ENCODE measurements around the gene B4GALNT3. TPM values are rescaled to one million over a fixed set of nuclear protein-coding genes. Genes with fewer than 3 reads are reported as not detected.

B4GALNT3 gene
- total and polyA plus RNA-seq, 2 experiments from 2014 or later: 2.8 to 15.8 TPM

GRCh38 chr12:535396-535795 lies 75.7 kb downstream of the B4GALNT3 start:
- ATAC-seq: no peak
- Mint-ChIP-seq H3K27me3 (ENCODE audit: insufficient read depth, low read depth, poor library complexity) (peaks cover 7% of the 10 kb centered on the region), H3K9me3 (peaks cover 14% of the 10 kb centered on the region), H3K36me3 (ENCODE audit: low read depth) (peaks cover 11% of the 10 kb centered on the region), H3K4me3 (no peak overlapping the region), H3K4me1 (peaks cover 5% of the 10 kb centered on the region), H3K27ac (no peak overlapping the region)
- no peak for TF ChIP-seq ETS1 (IDR thresholded peaks at IDR 0.05)
- TF ChIP-seq POLR2AphosphoS5 (IDR thresholded peaks at IDR 0.05; ENCODE audit: low read depth): no peak
- no peak for TF ChIP-seq ZNF331 (CRISPR knock-in tag; IDR thresholded peaks at IDR 0.05; ENCODE audit: low read depth)
- no peak for TF ChIP-seq NANOG (IDR thresholded peaks at IDR 0.05; ENCODE audit: borderline replicate concordance)
- TF ChIP-seq REST (IDR thresholded peaks at IDR 0.05; ENCODE audit: unreplicated experiment): no peak
- no peak for TF ChIP-seq CREB1 (CRISPR knock-in tag; IDR thresholded peaks at IDR 0.05; ENCODE audit: low read depth)
- TF ChIP-seq JUNB (IDR thresholded peaks at IDR 0.05; ENCODE audit: unreplicated experiment): no peak
- TF ChIP-seq STAT1 (IDR thresholded peaks at IDR 0.05; ENCODE audit: unreplicated experiment): no peak
- TF ChIP-seq CTCF (conservative IDR thresholded peaks at IDR 0.05; ENCODE audit: low read depth in 2 of 2): no peak
- TF ChIP-seq EZH2phosphoT487 (IDR thresholded peaks at IDR 0.05; ENCODE audit: unreplicated experiment): no peak
- no peak for TF ChIP-seq EZH2 (IDR thresholded peaks at IDR 0.05; ENCODE audit: low read depth, unreplicated experiment)
- no peak for TF ChIP-seq ZNF462 (CRISPR knock-in tag; IDR thresholded peaks at IDR 0.05)
- no peak for TF ChIP-seq ZNF114 (CRISPR knock-in tag; IDR thresholded peaks at IDR 0.05)
- no peaks in the 10 kb centered on the region for H3K27me3 ChIP-seq (ENCODE audit: insufficient read depth)
- H3K79me2 ChIP-seq (replicated peaks; ENCODE audit: insufficient read depth): no peaks in the 10 kb centered on the region
- no peaks in the 10 kb centered on the region for H3K9me2 ChIP-seq (ENCODE audit: insufficient read depth)
- no peak overlapping the region for H3K27ac ChIP-seq (ENCODE audit: low read depth)
- no peak overlapping the region for H3K4me3 ChIP-seq
- no peaks in the 10 kb centered on the region for H3K36me3 ChIP-seq (ENCODE audit: insufficient read depth)
- no peak overlapping the region for H2AFZ ChIP-seq
- no peaks in the 10 kb centered on the region for H3F3A ChIP-seq (replicated peaks; ENCODE audit: low read depth)
- DNase-seq (ENCODE audit: low spot score): no peak
- 0 out of 2 replicates have a peak, but pooled peaks cover 4% of the 10 kb centered on the region for H3K4me1 ChIP-seq (ENCODE audit: insufficient read depth)
- no peak overlapping the region for H3K4me2 ChIP-seq
- H4K20me1 ChIP-seq (replicated peaks; ENCODE audit: insufficient read depth): no peaks in the 10 kb centered on the region
